Hepatocyte (in vitro differentiated cells): ENCODE results near the gene NRG3.

Source experiments
- EZH2phosphoT487 ChIP-seq: fragments of 200-600 bp; sonication (generic); IDR thresholded peaks from one replicate; pipeline ENCODE4 v1.6.1; 2018; ENCODE audit warnings: antibody characterized with exemption, mild to moderate bottlenecking, low read depth, moderate library complexity; ENCODE audit not compliant: unreplicated experiment, severe bottlenecking
- TF ChIP-seq, protein P1 (sequence below): fragments of 200-600 bp; sonication (generic); IDR thresholded peaks from 2 replicates; pipeline ENCODE4 v1.5.1; 2016; ENCODE audit warnings: antibody characterized with exemption, mild to moderate bottlenecking; ENCODE audit not compliant: poor library complexity

DNA sequence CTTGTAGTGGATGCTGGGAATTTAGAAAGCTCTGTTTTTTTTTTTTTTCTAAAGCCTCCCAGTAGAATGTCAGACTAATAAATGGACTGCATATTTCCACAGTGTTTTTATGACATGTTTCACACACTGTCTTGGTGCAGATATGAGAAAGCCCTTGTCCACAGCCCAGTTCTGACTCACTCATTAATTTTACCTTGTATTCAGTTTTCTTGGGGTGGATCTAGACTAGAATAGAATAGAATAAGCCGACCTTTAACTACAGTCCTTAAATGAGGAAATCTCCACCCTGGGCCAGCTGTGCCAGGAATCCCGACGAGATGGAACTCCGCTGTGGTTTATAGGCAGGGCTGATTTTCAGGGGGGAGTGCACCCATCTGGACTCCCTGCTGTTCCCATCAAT is 274.7 kb downstream of the NRG3 start:
- TF ChIP-seq, protein P1, sequence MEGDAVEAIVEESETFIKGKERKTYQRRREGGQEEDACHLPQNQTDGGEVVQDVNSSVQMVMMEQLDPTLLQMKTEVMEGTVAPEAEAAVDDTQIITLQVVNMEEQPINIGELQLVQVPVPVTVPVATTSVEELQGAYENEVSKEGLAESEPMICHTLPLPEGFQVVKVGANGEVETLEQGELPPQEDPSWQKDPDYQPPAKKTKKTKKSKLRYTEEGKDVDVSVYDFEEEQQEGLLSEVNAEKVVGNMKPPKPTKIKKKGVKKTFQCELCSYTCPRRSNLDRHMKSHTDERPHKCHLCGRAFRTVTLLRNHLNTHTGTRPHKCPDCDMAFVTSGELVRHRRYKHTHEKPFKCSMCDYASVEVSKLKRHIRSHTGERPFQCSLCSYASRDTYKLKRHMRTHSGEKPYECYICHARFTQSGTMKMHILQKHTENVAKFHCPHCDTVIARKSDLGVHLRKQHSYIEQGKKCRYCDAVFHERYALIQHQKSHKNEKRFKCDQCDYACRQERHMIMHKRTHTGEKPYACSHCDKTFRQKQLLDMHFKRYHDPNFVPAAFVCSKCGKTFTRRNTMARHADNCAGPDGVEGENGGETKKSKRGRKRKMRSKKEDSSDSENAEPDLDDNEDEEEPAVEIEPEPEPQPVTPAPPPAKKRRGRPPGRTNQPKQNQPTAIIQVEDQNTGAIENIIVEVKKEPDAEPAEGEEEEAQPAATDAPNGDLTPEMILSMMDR = no peak
- no peak for TF ChIP-seq EZH2phosphoT487
